Stimulated activated CD8-positive, alpha-beta memory T cell treated with anti-CD3 and anti-CD28 coated beads, Interleukin-2, amount 100 ng/mL, for 48 hours (primary cell): ENCODE measurements around the gene PIM1.
"Not testable (repeated sequence)": the region's sequence is repeated elsewhere in the genome, so short reads cannot be mapped to it uniquely, and the experiment has no call there.

Source experiments
- DNase-seq, 2 donors: peaks; one replicate each; pipeline ENCODE4 v3.0.0-alpha.2; 2020; ENCODE audit warnings: low read depth in 2 of 2

Gene PIM1

GRCh38 chr6:37171201-37171969 is 1.4 kb downstream of the PIM1 start:
- DNase-seq: no peak

- DNase-seq: peak; percentile 71 to 79
These were observed 2.2 kb downstream of the PIM1 start for GRCh38 chr6:37171970-37172812.

GRCh38 chr6:37172912-37173492 is 3.0 kb downstream of the PIM1 start:
- no peak for DNase-seq

GRCh38 chr6:37173493-37174195 is 3.7 kb downstream of the PIM1 start:
- peak; percentile 27 to 33 for DNase-seq

- no peak for DNase-seq
These were observed 4.2 kb downstream of the PIM1 start for GRCh38 chr6:37174196-37174514.

GRCh38 chr6:37174515-37175331 is 4.8 kb downstream of the PIM1 start:
- no peak for DNase-seq

- no peak for DNase-seq
These were observed 5.6 kb downstream of the PIM1 start for GRCh38 chr6:37175332-37176267.

- no peak for DNase-seq
These were observed 6.5 kb downstream of the PIM1 start for GRCh38 chr6:37176268-37177076.

- DNase-seq: no peak
These were observed 7.4 kb downstream of the PIM1 start for GRCh38 chr6:37177077-37177934.

GRCh38 chr6:37177935-37178517 is 8.1 kb downstream of the PIM1 start:
- no peak for DNase-seq

- no peak for DNase-seq
These were observed 10.1 kb downstream of the PIM1 start for GRCh38 chr6:37180075-37180474.

GRCh38 chr6:37180610-37181009 is 10.7 kb downstream of the PIM1 start:
- DNase-seq: not testable (repeated sequence)

GRCh38 chr6:37182736-37183590 is 13.0 kb downstream of the PIM1 start:
- DNase-seq: peak; percentile 40 to 48

- not testable (repeated sequence) for DNase-seq
These were observed 16.2 kb downstream of the PIM1 start for GRCh38 chr6:37185949-37186720.

GRCh38 chr6:37187321-37188022 is 17.5 kb downstream of the PIM1 start:
- no peak for DNase-seq
